WTC11 (cell line): ENCODE data around the gene URI1.

ENCODE experiments used
- ELF4 ChIP-seq: sonication (generic); formaldehyde crosslinking; IDR thresholded peaks from 2 replicates; pipeline ENCODE4 v1.8.1; 2022; ENCODE audit warnings: low read depth, mild to moderate bottlenecking, moderate library complexity, missing genetic modification reagents
- HMGA2 ChIP-seq: fragments of 250-450 bp; sonication (Bioruptor Pico); IDR thresholded peaks from 2 replicates; pipeline ENCODE4 v1.4.0; 2021; ENCODE audit warnings: mild to moderate bottlenecking, moderate library complexity
- NR2C2 ChIP-seq: sonication (generic); formaldehyde crosslinking; IDR thresholded peaks from 2 replicates; pipeline ENCODE4 v1.8.0; 2022; ENCODE audit warnings: mild to moderate bottlenecking, missing genetic modification reagents
- TEAD1 ChIP-seq: sonication (generic); formaldehyde crosslinking; IDR thresholded peaks from 2 replicates; pipeline ENCODE4 v1.8.0; 2022; ENCODE audit warnings: mild to moderate bottlenecking, missing genetic modification reagents
- ZNF121 ChIP-seq: sonication (generic); formaldehyde crosslinking; IDR thresholded peaks from 2 replicates; pipeline ENCODE4 v1.8.0; 2023; ENCODE audit warnings: missing genetic modification reagents
- TF ChIP-seq, protein P1 (sequence below): sonication (generic); formaldehyde crosslinking; IDR thresholded peaks from 2 replicates; pipeline ENCODE4 v1.8.0; 2022; ENCODE audit warnings: mild to moderate bottlenecking, missing genetic modification reagents
- TF ChIP-seq, protein P2 (sequence below): fragments of 200-600 bp; IDR thresholded peaks from 2 replicates; pipeline ENCODE4 v1.8.0; 2022; ENCODE audit warnings: antibody characterized with exemption
- TF ChIP-seq, protein P3 (sequence below): fragments of 250-450 bp; sonication (Bioruptor Pico); IDR thresholded peaks from 2 replicates; pipeline ENCODE4 v1.9.0; 2021; ENCODE audit warnings: moderate library complexity, mild to moderate bottlenecking, inconsistent platforms, borderline replicate concordance

DNA sequence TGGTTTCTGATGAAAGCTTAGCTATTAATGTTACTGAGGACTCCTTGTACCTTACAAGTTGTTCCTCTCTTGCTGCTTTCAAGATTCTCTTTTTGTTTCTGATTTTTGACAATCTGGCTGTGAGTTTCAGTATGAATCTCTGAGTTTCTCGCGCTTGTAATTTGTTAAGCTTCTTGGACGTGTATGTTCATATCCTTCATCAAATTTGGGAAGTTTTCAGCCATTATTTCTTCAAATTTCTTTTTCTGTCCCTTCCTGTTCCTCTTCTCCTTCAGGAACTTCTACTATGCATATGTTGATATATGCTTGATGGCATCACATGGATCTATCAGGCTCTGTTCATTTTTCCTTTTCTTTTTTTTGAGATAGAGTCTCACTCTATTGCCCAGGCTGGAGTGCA, 5.6 kb upstream of the URI1 start:
- TF ChIP-seq TEAD1 = no peak
- TF ChIP-seq, protein P1, sequence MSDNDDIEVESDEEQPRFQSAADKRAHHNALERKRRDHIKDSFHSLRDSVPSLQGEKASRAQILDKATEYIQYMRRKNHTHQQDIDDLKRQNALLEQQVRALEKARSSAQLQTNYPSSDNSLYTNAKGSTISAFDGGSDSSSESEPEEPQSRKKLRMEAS (CRISPR knock-in tag) = no peak
- TF ChIP-seq ZNF121 (CRISPR knock-in tag) = no peak
- TF ChIP-seq, protein P2, sequence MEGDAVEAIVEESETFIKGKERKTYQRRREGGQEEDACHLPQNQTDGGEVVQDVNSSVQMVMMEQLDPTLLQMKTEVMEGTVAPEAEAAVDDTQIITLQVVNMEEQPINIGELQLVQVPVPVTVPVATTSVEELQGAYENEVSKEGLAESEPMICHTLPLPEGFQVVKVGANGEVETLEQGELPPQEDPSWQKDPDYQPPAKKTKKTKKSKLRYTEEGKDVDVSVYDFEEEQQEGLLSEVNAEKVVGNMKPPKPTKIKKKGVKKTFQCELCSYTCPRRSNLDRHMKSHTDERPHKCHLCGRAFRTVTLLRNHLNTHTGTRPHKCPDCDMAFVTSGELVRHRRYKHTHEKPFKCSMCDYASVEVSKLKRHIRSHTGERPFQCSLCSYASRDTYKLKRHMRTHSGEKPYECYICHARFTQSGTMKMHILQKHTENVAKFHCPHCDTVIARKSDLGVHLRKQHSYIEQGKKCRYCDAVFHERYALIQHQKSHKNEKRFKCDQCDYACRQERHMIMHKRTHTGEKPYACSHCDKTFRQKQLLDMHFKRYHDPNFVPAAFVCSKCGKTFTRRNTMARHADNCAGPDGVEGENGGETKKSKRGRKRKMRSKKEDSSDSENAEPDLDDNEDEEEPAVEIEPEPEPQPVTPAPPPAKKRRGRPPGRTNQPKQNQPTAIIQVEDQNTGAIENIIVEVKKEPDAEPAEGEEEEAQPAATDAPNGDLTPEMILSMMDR = no peak
- TF ChIP-seq ELF4 (CRISPR knock-in tag) = no peak
- TF ChIP-seq, protein P3, sequence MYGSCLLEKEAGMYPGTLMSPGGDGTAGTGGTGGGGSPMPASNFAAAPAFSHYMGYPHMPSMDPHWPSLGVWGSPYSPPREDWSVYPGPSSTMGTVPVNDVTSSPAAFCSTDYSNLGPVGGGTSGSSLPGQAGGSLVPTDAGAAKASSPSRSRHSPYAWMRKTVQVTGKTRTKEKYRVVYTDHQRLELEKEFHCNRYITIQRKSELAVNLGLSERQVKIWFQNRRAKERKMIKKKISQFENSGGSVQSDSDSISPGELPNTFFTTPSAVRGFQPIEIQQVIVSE (CRISPR knock-in tag) = no peak
- no peak for TF ChIP-seq NR2C2 (CRISPR knock-in tag)
- TF ChIP-seq HMGA2 = no peak
